ENCODE measurements around the gene ZNF221. TPM values are rescaled to one million over a fixed set of nuclear protein-coding genes. Genes with fewer than 3 reads are reported as not detected.

The ZNF221 gene
- total and polyA plus RNA-seq, 2 donors from 2014 or later: 0.54 to 6.2 TPM

DNA sequence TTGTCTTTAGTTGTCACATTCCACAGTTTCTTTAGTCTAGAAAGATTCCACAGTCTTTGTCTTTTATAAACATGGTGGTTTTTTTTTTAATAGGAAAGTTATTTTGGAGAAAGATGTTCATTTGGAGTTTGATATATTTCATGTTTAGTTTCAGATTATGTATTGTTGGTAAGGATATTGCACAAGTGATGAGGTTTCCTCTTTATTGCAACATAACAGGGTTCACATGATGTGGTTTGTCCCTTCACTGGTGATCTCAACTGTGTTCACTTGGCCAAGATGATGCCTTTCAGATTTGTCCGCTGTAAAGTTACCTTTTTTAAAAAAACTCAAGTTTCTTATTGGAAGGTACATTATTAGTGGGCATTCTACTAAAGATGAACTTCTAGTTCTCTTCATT, 54.9 kb downstream of the ZNF221 start:
- Histone ChIP-seq H3K9ac (ENCODE audit: low read length in 3 of 3) (no peak overlapping the region), H3K27me3 (ENCODE audit: control insufficient read depth, insufficient read depth, low read length) (no peaks in the 10 kb centered on the region), H3K4me3 (ENCODE audit: low read length in 3 of 3) (no peak overlapping the region), H3K36me3 (ENCODE audit: control insufficient read depth in 2 of 3, insufficient read depth in 3 of 3, low read length in 3 of 3) (peaks cover 28 to 39% (median 34%) of the 10 kb centered on the region in 3 donors), H3K4me1 (ENCODE audit: control insufficient read depth in 2 of 3, insufficient read depth in 2 of 3, low read depth in 1 of 3, low read length in 3 of 3) (peaks cover 4 to 11% (median 7%) of the 10 kb centered on the region in 3 donors), H3K27ac (ENCODE audit: low read depth in 2 of 2, low read length in 2 of 2) (no peak overlapping the region), H3K9me3 (ENCODE audit: control insufficient read depth in 2 of 3, insufficient read depth in 1 of 3, low read length in 3 of 3) (peaks cover 13 to 43% (median 18%) of the 10 kb centered on the region in 3 donors)
- FAIRE-seq (no peak), DNase-seq (no peak)
- intact Hi-C loops (cut with DNase I): no loop called here
- TF ChIP-seq, protein P1, sequence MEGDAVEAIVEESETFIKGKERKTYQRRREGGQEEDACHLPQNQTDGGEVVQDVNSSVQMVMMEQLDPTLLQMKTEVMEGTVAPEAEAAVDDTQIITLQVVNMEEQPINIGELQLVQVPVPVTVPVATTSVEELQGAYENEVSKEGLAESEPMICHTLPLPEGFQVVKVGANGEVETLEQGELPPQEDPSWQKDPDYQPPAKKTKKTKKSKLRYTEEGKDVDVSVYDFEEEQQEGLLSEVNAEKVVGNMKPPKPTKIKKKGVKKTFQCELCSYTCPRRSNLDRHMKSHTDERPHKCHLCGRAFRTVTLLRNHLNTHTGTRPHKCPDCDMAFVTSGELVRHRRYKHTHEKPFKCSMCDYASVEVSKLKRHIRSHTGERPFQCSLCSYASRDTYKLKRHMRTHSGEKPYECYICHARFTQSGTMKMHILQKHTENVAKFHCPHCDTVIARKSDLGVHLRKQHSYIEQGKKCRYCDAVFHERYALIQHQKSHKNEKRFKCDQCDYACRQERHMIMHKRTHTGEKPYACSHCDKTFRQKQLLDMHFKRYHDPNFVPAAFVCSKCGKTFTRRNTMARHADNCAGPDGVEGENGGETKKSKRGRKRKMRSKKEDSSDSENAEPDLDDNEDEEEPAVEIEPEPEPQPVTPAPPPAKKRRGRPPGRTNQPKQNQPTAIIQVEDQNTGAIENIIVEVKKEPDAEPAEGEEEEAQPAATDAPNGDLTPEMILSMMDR (IDR thresholded peaks at IDR 0.05; ENCODE audit: borderline replicate concordance, extremely low read depth, insufficient read depth): no peak

DNA sequence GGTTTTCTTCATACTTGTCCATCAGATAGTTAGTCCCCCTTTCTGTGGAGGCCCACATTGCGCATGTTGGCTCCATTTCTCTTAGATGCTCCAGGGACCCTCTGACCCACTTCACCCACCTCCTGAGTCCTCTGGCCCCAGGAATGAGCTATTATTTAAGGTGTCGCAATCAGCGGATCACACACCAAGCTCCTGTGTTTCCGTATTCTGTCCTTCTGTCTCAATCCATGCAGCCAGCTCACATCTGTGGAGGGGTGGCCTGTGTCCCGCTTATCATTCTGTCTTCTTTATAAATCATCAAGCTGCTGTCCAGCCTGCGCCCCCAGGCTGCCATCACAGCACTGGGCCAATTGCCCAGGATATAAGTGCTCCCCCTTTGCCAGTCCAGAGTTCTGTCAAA, 56.4 kb downstream of the ZNF221 start:
- TF ChIP-seq, protein P1 (IDR thresholded peaks at IDR 0.05; ENCODE audit: borderline replicate concordance, extremely low read depth, insufficient read depth): no peak
- FAIRE-seq (no peak), DNase-seq (no peak)
- Histone ChIP-seq H3K4me3 (ENCODE audit: low read length in 3 of 3) (no peak overlapping the region), H3K27ac (ENCODE audit: low read depth in 2 of 2, low read length in 2 of 2) (no peak overlapping the region), H3K4me1 (ENCODE audit: control insufficient read depth in 2 of 3, insufficient read depth in 2 of 3, low read depth in 1 of 3, low read length in 3 of 3) (peaks cover 4 to 8% (median 7%) of the 10 kb centered on the region in 3 donors), H3K9me3 (ENCODE audit: control insufficient read depth in 2 of 3, insufficient read depth in 1 of 3, low read length in 3 of 3) (peaks cover 18 to 54% (median 24%) of the 10 kb centered on the region in 3 donors), H3K9ac (ENCODE audit: low read length in 3 of 3) (no peak overlapping the region), H3K27me3 (ENCODE audit: control insufficient read depth, insufficient read depth, low read length) (no peaks in the 10 kb centered on the region), H3K36me3 (ENCODE audit: control insufficient read depth in 2 of 3, insufficient read depth in 3 of 3, low read length in 3 of 3) (peaks cover 35 to 52% (median 39%) of the 10 kb centered on the region in 3 donors)
- intact Hi-C loops (cut with DNase I): no loop called here

DNA sequence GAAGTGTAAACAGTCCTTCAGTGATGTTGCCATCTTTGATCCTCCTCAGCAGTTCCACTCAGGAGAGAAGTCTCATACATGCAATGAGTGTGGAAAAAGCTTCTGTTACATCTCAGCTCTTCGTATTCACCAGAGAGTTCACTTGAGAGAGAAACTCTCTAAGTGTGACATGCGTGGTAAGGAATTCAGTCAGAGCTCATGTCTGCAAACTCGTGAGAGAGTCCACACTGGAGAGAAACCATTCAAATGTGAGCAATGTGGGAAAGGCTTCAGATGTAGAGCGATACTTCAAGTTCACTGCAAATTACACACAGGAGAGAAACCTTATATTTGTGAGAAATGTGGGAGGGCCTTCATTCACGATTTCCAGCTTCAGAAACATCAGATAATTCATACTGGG, 59.4 kb downstream of the ZNF221 start:
- Histone ChIP-seq H3K4me3 (ENCODE audit: low read length in 3 of 3) (peak overlapping the region; percentile 1 to 18 (median 6)), H3K27ac (ENCODE audit: low read depth in 2 of 2, low read length in 2 of 2) (no peak overlapping the region), H3K9ac (ENCODE audit: low read length in 3 of 3) (no peak overlapping the region), H3K9me3 (ENCODE audit: control insufficient read depth in 2 of 3, insufficient read depth in 1 of 3, low read length in 3 of 3) (peaks cover 19 to 68% (median 29%) of the 10 kb centered on the region in 3 donors), H3K4me1 (ENCODE audit: control insufficient read depth in 2 of 3, insufficient read depth in 2 of 3, low read depth in 1 of 3, low read length in 3 of 3) (no peaks in the 10 kb centered on the region), H3K36me3 (ENCODE audit: control insufficient read depth in 2 of 3, insufficient read depth in 3 of 3, low read length in 3 of 3) (peaks cover 36 to 52% (median 39%) of the 10 kb centered on the region in 3 donors), H3K27me3 (ENCODE audit: control insufficient read depth, insufficient read depth, low read length) (no peaks in the 10 kb centered on the region)
- intact Hi-C loops (cut with DNase I): no loop called here
- TF ChIP-seq, protein P1 (IDR thresholded peaks at IDR 0.05; ENCODE audit: borderline replicate concordance, extremely low read depth, insufficient read depth): no peak
- no peak for DNase-seq
- no peak for FAIRE-seq

Other genes starting within 250 kb of the ZNF221 start
- gene IRGC, start 235.2 kb upstream of the ZNF221 start, total RNA-seq: not detected
- not detected for gene IRGC, start 235.2 kb upstream of the ZNF221 start, polyA plus RNA-seq (ENCODE audit: insufficient read depth, low read depth, low replicate concordance)
- gene SMG9, start 196.3 kb upstream of the ZNF221 start, total RNA-seq: 34.6 TPM
- gene SMG9, start 196.3 kb upstream of the ZNF221 start, polyA plus RNA-seq (ENCODE audit: insufficient read depth, low read depth, low replicate concordance): 25.1 TPM
- gene KCNN4, start 170.3 kb upstream of the ZNF221 start, total RNA-seq: 6.1 TPM
- 0.80 TPM for gene KCNN4, start 170.3 kb upstream of the ZNF221 start, polyA plus RNA-seq (ENCODE audit: insufficient read depth, low read depth, low replicate concordance)
- 4.2 TPM for gene LYPD5, start 148.8 kb upstream of the ZNF221 start, total RNA-seq
- 1.8 TPM for gene LYPD5, start 148.8 kb upstream of the ZNF221 start, polyA plus RNA-seq (ENCODE audit: insufficient read depth, low read depth, low replicate concordance)
- gene ZNF283, start 123.9 kb upstream of the ZNF221 start, total RNA-seq: 12.7 TPM
- 3.3 TPM for gene ZNF283, start 123.9 kb upstream of the ZNF221 start, polyA plus RNA-seq (ENCODE audit: insufficient read depth, low read depth, low replicate concordance)
- gene ZNF404, start 67.3 kb upstream of the ZNF221 start, total RNA-seq: 2.7 TPM
- gene ZNF404, start 67.3 kb upstream of the ZNF221 start, polyA plus RNA-seq (ENCODE audit: insufficient read depth, low read depth, low replicate concordance): 3.1 TPM
- 16.1 TPM for gene ZNF45, start 15.9 kb upstream of the ZNF221 start, total RNA-seq
- gene ZNF45, start 15.9 kb upstream of the ZNF221 start, polyA plus RNA-seq (ENCODE audit: insufficient read depth, low read depth, low replicate concordance): 4.8 TPM
- gene ZNF155, start 33.0 kb downstream of the ZNF221 start, total RNA-seq: 11.2 TPM
- gene ZNF155, start 33.0 kb downstream of the ZNF221 start, polyA plus RNA-seq (ENCODE audit: insufficient read depth, low read depth, low replicate concordance): 5.0 TPM
- 7.1 TPM for gene ZNF230, start 51.7 kb downstream of the ZNF221 start, total RNA-seq
- 1.6 TPM for gene ZNF230, start 51.7 kb downstream of the ZNF221 start, polyA plus RNA-seq (ENCODE audit: insufficient read depth, low read depth, low replicate concordance)
- gene ZNF222, start 74.2 kb downstream of the ZNF221 start, total RNA-seq: 4.5 TPM
- 3.9 TPM for gene ZNF222, start 74.2 kb downstream of the ZNF221 start, polyA plus RNA-seq (ENCODE audit: insufficient read depth, low read depth, low replicate concordance)
- gene ZNF223, start 100.8 kb downstream of the ZNF221 start, total RNA-seq: 9.3 TPM
- gene ZNF223, start 100.8 kb downstream of the ZNF221 start, polyA plus RNA-seq (ENCODE audit: insufficient read depth, low read depth, low replicate concordance): 2.5 TPM
- gene ZNF284, start 120.9 kb downstream of the ZNF221 start, total RNA-seq: 2.5 TPM
- gene ZNF284, start 120.9 kb downstream of the ZNF221 start, polyA plus RNA-seq (ENCODE audit: insufficient read depth, low read depth, low replicate concordance): 1.2 TPM
- gene ZNF224, start 143.1 kb downstream of the ZNF221 start, total RNA-seq: 34.0 TPM
- gene ZNF224, start 143.1 kb downstream of the ZNF221 start, polyA plus RNA-seq (ENCODE audit: insufficient read depth, low read depth, low replicate concordance): 7.8 TPM
- gene ZNF225, start 162.2 kb downstream of the ZNF221 start, total RNA-seq: 6.7 TPM
- gene ZNF225, start 162.2 kb downstream of the ZNF221 start, polyA plus RNA-seq (ENCODE audit: insufficient read depth, low read depth, low replicate concordance): 2.3 TPM
- gene ZNF234, start 190.3 kb downstream of the ZNF221 start, total RNA-seq: 13.8 TPM
- gene ZNF234, start 190.3 kb downstream of the ZNF221 start, polyA plus RNA-seq (ENCODE audit: insufficient read depth, low read depth, low replicate concordance): 3.2 TPM
- gene ZNF226, start 213.9 kb downstream of the ZNF221 start, total RNA-seq: 29.3 TPM
- gene ZNF226, start 213.9 kb downstream of the ZNF221 start, polyA plus RNA-seq (ENCODE audit: insufficient read depth, low read depth, low replicate concordance): 27.4 TPM